HG03039 (cell line): ENCODE measurements around the gene SEMA3B.
"Not testable (repeated sequence)": the region's sequence is repeated elsewhere in the genome, so short reads cannot be mapped to it uniquely, and the experiment has no call there.

Experiments
- ATAC-seq: cut with Tn5 transposase; IDR thresholded peaks from one replicate; pipeline ENCODE4 v1.9.1; 2021; ENCODE audit warnings: mild to moderate bottlenecking, moderate library complexity; ENCODE audit not compliant: unreplicated experiment

The SEMA3B gene

DNA sequence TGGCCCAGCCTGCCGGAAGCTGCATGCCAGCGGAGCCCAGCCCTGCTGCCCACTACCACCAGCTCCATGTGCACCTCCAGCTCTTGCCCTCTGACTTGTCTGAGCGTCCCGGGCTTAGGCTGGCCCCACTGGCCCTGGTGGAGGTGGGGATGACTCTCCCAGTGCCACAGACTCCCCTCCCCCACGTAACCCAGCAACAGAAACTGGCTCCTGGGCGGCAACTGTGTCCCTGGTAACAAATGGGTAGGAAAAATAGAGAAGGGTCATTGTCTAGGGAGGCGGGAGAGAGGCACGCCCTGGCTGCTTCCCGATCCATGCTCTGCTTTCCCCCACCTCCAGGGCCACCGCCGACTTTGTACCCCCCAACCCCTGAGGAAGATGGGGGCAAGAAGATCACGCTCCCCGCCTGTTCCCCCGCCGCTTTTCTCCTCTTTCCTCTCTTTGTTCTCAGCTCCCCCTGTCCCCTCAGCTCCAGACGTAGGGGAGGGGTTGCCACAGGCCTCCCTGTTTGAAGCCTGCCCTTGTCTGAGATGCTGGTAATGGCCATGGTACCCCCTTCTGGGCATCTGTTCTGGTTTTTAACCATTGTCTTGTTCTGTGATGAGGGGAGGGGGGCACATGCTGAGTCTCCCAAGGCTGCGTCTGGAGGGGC is 10.8 kb upstream of the SEMA3B start:
- ATAC-seq = no peak

DNA sequence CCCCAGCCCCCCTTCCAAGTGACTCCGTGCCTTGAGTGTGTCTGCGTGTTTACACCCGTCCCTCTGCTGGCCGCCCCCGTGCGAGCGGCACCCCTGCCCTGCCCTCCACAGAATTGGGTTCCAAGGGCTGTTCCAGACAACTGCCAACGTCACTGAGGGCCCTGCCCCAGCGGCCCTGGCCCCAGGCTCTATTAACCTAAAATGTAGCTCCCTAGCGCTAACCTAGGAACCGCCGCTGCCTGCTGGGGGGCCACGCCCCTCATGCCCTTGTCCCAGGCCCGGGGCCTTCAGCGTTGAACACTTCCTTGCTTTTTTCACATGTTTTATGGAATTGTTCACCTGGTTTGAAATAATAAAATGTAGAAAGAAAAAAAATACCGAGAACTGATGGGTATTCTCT is 10.0 kb upstream of the SEMA3B start:
- ATAC-seq = no peak

DNA sequence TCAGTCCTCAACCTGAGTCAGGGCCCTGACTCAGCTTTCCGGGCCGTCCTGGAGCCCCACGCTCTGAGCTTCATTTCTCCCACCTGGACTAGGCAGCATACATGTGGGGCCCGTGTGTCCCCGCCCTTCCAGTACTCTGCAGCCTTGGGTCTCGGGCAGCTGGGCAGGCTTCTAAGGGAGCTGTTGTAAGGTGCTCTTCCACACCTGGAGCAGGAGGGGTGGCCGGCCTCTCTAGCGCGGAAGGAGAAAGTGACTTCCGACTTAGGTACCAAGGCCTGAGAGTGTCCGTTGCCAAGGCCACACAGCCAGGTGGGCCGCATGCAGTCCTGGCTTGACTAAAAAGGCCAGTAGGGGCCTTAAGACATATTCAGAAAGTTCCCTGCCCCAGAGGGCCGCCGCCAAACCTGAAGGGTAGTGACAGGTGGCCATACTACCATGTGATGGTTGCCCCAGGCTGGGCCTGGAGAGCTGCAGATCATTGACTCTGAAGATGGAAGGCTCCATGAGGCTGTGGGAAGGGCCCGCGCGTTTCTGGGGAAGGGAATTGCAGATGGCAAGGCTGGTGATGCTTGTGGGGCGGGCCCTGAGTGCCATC is 9.4 kb upstream of the SEMA3B start:
- peak; percentile 4 for ATAC-seq

DNA sequence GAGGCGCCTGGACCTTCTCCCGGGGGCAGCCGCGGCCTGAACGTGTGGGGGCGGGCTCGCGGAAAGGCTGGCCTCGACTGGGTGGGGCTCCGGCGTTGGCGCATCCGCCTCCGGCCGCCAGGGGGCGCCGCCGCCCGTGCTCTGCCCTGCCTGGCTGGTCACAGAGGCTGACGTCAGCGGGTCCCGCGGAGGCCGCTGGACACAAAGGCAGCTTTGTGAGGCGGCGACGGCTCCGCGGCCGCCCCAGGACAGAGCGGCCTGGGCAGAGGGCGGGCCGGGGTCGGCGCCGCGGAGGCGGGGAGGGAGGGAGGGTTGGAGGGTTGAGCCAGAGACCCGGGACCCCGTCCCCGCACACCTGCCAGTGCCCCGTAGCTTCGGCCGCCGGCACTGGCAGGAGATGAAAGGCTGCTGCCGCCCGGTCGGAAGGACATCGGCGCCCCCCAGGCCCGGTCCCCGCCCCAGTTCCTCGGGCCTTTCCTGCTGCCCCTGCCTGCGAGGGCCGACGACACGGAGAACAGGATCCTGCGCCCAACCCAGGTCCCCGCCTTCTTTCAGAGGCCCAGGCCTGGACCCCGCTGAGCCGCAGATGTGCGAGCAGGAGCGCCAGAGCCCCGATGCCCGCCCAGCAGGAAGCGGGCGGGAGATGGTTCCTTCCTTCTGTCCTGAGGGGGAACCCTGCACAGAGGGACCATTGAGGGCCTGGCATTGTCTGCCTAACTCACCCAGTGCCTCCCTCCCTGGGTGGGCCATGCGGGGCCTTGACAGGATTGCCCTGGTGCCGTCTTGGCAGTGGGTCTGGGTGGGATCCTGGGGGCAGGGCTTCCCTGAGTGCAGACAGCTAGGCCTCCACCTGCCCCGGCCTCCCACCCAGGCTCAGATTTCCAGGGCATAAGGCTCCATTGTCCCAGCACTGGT is 8.7 kb upstream of the SEMA3B start:
- peak; percentile 75 for ATAC-seq

DNA sequence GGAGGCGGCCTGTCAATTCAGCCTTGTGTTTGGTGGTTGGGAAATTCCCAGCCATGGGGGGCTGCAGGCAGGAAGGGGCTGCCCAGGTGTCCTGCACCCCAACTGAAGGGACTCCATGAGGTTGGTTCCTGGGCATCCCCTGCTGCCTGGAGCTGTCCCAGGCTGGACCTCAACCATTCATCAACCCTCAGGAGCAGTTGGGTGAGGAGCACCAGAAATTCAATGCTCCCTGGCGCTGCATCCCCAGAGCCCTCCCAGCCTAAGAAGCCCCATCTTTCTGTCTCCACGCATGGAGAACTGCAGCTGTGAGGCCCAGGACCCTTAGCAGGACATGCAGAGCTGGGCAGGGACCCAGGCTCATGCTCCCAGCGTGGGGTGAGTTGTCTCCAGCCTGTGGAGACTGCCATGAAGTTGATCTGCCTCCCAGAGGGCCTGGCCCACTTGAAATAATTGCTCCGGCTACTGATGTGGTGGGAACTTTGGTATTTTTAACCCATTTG is 8.0 kb upstream of the SEMA3B start:
- ATAC-seq = no peak

DNA sequence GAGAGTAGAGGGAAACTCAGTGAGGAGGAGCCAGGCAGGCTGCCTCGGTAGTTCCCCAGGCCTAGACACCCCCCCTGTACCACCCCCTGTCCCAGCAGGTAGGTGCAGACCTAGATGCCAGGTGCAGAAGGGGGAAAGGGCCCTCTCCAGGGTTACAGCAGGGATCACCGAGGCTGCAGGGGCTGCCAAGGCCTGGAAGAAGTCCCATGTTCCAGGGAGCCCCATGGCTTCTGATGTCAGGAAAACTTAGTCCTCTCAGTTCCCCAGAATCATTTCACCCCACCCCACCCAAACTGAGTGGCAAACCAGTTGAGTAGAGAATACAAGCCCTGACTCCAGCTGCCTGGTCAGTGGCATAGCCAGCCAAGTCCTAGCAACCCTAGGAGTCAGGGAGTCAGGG is 7.4 kb upstream of the SEMA3B start:
- no peak for ATAC-seq

DNA sequence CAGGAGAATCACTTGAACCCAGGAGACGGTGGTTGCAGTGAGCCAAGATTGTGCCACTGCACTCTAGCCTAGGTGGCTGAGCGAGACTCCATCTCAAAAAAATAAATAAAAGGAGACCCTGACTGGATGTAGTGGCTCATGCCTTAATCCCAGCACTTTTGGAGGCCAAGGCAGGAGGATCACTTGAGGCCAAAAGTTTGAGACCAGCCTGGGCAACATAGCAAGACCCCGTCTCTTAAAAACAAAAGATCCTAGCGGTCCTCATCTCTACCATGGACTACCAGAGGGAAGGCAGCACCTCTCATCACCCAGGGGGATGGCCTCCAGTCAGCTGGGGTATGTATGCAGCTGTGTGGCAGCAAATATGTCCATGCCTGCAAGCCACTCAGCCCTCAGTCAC is 6.7 kb upstream of the SEMA3B start:
- not testable (repeated sequence) for ATAC-seq

DNA sequence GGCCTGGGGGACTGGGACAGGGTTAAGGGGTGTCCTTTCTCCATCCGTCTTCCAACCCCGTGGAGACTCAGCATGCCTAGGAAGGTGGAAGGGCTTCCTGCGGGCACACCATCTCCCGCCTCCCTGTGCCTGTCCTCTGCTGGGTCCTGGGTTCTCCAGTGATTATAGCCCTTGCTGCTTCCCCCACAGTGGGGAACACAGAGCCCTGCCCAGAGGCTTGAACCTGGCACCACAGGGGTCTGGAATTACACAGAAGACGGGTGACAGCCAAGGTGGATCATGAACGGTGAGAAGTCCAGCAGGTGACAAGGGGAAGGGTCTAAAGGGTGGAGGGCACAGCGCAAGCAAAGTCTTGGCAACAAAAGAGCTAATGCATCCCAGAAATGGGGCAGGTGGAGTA is 6.2 kb upstream of the SEMA3B start:
- no peak for ATAC-seq

DNA sequence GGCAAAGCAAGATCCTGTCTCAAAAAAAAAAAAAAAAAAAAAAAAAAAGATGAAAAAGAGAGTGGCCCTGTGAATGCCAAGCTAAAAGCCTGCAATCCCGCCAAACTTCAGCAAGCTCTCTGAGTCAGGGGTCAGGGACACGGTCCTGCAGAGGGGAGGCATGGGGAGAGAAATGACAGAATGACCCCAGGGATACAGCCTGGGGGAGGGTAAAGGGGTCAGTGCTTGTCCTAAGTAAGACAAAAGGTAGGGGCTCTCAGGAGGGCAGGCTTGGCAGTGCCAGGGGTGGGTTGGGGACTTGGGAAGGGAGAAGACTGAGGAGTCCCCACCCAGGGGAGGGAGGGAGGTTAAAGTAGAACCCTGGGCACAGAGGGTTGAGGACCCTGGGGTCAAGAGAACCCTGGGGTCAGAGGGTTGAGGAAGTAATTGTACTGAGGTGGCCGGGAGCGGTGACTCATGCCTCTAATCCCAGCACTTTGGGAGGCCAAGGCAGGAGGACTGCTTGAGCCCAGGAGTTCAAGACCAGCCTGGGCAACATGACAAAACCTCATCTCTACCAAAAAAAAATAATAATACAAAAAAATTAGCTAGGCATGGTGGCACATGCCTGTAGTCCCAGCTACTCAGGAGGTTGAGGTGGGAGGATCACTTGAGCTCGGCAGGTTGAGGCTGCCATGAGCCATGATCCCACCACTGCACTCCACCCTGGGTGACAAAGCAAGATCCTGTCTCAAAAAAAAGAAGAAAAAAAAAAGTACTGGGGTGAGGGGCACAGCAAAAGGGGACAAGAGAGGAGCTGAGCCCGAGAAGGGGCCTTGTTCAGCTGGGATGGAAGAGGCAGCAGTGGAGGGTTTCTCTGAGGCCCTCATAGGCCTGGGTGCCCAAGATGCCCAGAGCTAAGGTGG is 5.2 kb upstream of the SEMA3B start:
- ATAC-seq = no peak

DNA sequence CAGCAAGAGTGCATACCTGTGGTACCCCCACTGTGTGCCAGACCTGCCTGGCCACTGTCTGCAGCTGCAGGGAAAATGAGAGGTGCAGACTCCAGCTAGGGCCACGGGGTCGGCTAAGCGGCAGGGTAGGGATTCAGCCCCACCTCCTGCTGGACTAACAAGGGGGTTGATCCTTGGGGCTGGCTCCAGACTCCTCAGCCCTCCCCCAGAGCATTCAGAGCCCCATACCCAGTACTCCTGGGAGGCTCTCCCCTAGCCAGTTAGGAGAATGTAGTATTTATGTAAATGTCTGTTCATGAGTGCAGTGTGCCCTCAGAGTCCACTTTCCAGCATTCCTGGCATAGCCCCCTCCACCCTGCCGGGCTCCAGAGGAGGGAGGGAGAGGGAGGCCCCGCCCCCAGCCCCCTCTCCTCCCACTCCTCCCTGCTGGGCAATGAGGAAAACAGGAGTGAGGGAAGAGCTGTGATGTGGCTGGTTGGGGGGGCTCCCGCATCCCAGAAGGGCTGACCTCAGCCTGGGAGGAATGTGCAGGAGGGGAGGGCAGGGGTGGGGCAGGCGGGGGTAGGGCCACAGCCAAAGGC is 4.5 kb upstream of the SEMA3B start:
- no peak for ATAC-seq

DNA sequence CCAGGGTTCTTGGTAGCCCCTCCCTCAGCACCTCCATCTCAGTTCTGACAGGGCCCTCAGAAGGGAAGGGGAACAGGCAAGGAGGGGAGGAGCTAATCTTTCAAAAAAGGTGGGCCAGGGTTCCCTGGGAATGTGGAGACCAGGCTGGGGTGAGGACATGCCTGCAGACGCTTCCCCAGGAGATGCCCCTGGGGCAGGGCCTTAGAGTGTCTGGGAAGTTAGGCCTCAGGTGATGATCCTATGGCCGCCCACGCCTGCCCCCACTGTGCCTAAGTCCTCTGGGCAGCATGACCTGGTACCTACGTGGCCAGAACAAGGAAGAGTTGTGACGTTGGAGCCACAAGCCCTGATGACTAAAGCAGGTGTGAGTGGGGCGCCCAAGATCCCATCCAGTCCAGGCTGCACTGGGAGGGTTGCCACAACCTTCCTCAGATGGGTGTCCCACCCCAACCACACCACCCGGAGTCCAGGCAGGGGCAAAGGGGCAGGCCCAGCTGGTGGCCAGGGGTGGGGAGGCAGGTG is 3.9 kb upstream of the SEMA3B start:
- ATAC-seq = no peak

DNA sequence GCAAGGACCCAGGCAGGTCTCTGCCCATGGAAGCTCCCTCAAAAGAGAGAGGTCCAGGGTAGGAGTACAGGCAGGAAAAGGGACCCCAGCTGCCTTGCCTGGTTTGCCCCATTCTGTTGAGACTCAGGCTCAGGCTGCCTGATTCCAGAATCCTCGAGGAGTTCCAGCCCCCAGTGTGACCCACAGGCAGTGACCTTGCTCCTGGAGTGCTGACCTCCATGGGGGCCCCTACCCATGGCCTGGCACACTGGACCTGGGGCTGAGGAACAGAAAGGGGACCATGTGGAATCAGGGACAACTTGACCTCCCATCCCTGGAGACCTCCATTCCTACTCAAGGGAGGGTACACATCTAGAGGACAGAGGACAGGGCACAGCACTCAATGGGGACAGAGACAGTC is 3.4 kb upstream of the SEMA3B start:
- no peak for ATAC-seq

DNA sequence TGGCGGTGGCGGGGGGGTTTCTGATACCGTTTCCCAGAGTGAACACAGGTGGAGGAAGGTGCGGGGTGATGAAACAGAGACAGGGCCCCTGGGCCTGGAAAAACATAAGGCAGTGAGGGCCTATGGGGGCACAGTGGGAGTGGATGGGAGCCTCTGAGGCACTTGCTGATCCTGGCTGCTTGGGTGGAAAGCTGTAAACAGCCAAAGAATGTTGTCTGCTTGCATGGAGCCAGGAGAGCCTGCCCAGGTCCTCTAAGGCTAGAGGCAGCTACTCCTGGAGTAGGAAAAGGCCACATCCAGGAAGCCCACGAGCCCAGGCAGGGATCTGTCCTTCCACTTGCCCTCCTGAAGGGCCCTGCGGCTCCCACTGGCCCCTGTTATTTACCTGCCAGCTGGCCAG is 2.9 kb upstream of the SEMA3B start:
- no peak for ATAC-seq

DNA sequence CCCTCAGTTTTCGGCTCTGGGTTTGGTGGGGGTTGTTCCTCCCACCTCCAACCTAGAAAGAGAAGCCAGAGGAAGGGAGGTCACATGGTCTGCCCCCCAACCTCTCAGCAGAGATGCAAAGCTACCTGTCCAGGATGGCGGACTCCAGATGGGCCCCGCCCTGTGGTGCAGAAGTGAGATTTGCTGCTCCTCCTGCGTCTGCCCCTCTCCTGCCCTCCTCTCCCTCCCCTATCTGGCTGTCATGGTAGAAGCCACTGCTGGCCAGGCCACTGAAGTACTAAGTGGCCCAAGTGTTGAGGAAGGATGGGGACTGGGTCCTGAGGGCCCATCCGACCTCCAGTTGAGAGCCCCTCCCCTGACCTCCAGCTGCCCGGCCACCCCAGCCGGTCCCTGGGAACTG is 2.1 kb upstream of the SEMA3B start:
- no peak for ATAC-seq

DNA sequence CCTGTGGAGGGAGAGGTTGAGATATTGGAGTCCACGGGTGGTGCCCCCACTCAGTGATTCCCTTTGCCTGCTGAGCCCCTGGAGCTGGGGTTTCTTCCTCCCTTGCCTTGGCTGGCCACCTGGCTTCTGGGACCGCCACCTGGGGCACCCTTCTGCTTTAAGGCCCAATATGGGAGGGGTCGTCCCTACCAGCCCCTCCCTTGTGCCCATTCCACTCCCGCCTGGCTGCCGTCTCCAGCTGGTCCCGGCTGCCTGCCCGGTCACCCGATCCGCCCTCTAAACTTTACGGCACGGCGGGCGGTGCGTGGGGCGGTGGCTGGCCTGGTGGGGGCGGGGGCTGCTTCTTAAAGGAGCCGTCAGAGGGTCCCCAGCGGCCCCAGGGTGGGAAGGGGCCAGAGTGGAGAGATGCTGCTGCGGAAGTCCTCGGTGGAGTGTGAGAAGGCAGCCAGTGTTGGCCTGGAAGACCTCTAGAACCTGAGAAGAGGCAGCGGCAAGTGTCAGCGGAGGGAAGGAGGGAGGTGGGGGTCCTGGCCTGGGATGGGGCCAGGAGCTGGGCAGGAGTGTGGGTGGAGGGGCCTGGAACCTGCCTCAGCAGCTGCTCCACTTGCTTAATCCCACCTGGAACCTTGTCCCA is 1.6 kb upstream of the SEMA3B start:
- no peak for ATAC-seq

DNA sequence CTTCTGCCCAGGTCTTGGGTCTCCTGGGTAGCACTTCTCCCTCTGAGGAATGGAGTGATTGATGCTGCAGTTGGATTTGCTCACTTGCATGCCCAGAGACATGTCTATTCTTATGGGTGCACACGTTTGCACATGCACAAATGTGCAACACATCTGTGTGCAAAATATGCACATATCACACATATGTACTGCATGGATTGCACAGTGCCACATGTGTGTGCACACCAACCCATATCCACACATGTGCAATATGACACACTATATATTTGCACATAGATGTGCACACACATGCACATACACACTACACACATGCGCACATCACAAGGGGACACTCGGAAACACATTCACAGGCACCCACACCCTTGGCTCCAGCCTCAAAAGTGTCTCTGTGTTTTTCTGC is 671 bp upstream of the SEMA3B start:
- no peak for ATAC-seq

DNA sequence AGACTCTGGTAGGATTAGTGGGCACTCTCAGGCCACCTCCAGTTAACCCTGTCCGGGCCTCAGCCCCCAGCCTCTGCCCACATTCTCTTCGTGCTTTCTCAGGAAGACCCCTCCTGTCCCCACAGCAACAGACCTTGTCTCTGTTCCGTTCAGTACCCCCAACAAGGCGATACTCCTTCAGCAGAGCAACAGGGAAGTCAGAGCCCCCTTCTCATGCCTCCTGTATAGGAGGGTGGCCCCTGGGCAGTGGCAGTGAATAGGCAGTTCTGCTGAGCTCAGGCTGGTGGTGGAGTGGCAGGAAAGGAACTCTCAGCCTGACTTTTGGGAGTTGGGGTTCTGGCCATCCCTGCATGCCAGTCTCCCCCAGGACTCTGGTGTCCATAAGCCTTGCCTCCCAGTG is 513 bp downstream of the SEMA3B start:
- no peak for ATAC-seq

DNA sequence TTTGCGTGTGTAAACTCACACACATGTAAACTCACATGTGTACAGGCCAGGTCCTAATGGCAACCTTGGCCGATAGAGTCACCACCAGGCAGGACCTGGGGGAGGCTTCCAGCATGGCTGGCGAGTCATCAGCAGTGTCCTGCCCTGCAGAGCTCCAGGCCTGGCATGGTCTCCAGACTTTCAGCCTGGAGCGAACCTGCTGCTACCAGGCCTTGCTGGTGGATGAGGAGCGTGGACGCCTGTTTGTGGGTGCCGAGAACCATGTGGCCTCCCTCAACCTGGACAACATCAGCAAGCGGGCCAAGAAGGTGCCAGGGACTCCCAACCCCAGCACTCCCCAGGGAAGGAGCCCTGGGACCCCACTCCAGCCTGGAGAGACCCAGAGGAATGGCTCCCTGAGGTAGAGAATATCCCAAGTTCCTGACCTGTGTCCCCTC is 1.0 kb downstream of the SEMA3B start:
- ATAC-seq = no peak

DNA sequence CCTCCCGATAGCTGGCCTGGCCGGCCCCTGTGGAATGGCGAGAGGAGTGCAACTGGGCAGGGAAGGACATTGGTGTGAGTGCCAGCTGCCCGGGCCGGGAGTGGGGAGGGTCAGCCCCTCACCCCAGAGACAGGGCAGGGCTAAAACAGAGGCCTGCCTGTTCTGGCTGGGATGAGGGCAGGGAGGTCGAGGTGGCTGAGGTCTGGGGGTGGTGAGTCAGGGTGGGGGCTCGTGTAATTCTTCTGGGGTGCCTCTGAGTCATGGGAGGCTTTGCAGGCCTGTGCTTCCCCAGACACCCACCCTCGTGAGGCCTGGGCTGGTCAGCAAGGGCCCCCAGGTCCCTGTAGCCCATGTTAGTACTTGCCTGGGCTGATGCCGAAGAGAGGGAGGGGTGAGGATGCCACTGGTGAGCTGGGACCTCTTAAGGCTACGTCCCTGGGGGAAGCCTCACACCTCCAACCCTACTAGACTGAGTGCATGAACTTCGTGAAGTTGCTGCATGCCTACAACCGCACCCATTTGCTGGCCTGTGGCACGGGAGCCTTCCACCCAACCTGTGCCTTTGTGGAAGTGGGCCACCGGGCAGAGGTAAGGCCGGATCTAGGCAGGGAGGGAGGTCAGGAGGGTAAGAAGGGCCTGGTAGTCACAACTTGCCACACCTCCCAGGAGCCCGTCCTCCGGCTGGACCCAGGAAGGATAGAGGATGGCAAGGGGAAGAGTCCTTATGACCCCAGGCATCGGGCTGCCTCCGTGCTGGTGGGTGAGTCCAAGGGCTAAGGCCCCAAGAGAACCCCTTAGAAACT is 1.7 kb downstream of the SEMA3B start:
- ATAC-seq = no peak
